D341Med (cell line): Measurements from ENCODE around the gene ZNF48.
"Not testable (repeated sequence)": the region's sequence is repeated elsewhere in the genome, so short reads cannot be mapped to it uniquely, and the experiment has no call there.

Source experiments
- DNase-seq: peaks from one replicate; pipeline ENCODE4 v3.0.0; 2012; ENCODE audit warnings: low spot score

The ZNF48 gene

DNA sequence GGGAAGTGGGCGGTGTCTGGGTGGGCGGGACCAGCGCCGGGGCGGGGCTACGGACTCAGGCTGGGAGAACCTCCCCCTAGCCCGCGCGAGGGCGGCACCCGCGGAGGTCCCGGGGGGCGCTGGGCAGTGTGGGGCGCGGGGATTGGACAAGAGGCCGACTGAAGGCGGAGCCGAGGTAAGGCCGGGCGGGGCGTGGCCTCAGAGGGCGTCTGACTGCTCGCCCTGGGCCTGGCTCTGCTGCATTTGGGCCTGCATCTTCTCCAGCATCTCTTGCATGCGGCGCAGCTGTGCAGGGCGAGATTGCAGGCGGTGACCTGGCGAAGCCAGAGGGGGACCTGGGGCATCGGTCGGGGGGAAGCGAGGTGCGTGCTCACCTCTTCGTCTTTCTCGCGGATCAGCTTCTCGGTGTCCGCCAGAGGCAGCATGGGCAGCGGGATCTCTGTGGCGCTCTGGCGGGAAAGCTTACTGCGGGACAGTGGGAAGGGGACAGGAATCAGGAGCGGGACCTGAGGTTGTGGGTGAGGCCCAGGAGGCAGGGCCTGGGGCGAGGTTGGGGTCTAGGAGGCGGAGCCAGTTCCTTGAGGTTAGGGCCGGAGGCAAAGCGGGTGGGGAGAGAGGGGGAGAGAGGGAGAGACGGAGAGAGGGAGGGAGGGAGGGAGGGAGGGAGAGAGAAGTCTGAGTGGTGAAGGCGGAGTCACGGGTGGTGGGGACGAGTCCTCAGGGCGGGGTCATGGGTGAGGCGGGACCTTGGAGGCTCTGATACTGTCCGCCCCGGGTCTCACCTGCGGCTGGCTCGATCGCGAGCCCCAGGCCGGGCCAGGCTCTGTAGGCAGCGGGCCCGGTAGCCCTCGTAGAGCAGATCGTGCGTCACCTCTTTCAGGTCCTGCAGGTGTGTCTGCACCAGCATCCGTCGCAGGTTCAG lies 16.7 kb upstream of the ZNF48 start:
- peak; percentile 98 for DNase-seq

DNA sequence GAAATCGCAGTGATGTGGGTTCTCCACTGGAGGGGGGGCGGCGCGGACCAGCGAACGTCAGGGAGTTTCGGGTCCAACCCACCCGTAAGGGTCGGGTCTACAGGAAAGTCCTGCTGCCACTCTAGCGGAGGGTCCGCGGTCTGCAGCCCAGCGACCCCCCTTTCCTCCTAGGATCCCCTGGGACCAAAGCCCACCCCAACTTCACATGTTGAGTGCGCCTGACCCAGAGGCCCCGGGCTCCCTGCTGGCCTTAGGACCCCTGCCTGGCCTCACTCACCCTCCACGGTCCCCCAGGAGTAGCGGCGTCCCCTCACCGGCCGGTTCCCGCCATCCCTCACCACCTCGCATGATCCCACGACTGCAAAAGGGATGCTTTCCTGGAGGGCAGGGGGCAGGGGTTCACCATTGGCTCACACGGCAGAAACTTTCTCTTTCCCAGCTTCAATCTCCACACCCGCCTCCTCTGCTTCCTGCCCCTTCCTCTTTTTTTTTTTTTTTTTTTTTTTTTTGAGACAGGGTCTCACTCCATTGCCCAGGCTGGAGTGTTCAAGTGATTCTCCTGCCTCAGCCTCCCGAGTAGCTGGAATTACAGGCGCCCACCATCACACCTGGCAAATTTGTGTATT lies 15.9 kb upstream of the ZNF48 start:
- no peak for DNase-seq

DNA sequence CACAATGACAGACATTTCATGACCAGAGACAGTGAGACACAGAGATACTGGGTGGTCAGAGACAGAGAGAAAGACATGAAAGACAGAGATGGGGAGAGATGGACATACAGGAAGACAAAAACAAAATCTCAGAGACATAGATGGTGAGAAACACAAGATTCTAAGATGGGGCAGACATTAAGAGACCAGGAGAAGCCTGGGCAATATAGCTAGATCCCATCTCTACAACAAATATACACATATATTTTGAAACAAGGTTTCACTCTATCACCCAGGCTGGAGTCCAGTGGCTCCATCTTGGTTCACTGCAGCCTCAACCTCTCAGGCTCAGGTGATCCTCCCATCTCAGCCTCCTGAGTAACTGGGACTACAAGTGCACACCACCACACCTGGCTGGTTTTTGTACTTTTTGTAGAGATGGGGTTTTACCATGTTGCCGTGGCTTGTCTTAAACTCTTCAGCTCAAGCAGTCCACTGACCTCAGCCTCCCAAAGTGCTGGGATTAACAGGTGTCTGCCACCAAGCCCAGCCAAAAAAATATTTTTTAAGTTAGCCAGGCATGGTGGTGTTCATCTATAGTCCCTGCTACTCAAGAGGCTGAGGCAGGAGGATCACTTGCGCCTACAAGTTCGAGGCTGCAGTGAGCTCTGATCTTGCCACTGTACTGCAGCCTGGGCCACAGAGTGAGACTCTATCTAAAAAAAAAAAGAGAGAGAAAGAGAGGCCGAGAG lies 15.0 kb upstream of the ZNF48 start:
- no peak for DNase-seq

DNA sequence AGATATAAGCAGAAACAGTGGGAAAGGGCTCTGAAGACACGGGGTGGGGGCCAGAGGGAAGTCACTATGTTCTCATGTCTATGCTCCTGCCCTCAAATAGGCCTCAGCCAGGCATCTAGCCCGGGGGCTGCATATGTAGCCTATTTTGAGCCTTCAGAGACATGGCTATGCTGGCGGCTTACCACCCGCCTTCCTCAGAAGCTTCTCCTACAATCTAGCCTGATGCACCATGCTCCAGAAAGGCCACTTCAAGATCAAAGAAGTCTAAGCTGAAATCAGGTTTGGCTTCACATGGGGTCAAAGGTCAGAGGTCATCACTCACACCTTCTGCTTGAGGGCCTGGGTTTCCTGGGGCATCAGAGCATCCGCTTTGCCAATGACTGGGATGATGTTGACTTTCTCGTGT lies 14.4 kb upstream of the ZNF48 start:
- no peak for DNase-seq

DNA sequence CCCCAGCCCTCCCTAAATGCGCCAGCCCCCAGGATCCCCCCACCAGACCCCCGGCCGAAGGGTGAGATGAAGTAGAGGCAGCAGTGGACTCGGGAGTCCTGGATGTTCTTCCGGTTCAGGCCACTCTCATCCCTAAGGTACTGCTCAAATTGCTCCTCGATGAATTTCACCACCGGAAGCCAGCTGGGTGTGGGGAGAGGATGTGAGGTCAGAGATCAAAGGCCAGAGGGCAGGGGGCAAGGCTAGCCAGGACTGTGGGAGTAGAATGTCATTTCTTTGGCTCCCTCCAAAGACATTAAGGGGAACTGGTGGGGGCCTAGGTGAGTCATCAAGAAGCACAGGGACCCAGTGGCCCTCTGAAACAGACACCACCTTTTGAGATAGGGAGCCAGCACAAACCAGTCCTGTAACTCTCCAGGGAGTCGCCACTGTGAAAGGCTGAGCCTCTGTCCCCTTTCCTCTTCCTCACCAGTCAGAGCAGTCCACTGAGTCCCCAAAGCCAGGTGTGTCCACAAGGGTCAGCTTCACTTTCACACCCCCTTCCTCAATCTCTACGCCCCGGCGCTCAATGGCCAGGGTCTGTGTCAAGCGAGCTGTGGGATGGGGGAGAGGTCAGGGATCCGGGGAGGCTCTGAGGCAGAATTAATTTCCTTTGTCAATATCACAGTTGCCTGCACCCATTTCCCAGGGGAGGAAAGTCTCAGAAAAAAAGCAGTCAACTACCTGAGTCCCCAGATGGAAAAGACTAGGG lies 13.8 kb upstream of the ZNF48 start:
- no peak for DNase-seq

DNA sequence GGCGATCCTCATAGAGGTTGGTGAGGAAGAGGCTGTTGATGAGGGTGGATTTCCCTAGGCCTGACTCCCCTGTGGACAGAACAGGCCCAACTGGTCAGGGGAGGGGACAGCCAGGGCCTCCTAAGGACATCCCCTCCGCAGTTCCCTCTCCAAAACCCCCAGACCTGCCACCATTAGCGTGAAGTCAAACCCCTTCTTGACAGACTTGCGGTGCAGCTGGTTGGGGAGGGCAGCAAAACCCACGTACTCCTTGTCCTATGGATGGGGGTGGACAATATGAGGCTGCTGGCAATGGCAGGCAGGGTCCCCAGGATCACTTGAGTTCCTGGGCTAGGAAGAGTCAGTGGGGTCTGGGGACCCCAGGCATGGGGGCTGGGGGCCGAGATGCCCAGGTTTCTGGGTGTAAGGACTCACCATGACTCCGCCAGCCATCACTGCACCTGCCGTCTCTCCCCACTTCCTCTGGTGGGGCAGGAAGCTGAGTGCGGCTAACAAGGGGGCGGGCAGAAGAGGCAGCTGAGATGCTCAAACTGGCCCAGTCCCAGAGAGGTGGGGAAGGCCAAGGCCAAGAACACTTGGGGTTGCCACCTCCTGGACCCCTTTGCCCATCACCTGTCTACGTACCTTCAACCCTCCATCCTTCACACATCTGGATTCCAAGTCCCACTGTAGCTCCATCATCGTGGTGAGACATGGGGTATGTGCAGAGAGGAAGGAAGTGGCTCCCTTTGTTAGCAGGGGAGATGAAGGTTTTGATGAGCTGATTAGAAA lies 12.9 kb upstream of the ZNF48 start, which contains the start of gene SEPTIN1:
TSS of gene SEPTIN1 (minus strand) at position 451 of the 771 bp plus-strand sequence. CDS start at position 432, 19 bp downstream.
- no peak for DNase-seq

DNA sequence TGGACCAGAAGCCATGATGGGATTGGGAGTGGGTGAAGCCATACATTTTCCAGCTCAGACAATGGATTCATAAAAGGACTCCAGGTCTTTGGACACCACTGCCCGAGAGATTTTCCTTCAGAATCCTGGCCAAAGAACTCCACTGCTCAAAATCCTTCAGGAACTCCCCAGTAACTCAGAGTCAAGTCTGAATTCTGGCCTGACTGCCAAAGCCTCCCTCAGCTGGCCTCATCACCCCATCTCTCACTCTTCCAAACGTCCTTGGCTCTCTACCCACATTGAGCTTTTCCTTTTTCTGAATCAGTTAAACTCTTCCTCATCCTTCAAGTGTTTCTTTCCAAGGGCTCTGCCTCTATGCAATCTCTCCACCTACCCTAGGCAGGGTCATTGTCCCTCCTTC lies 11.7 kb upstream of the ZNF48 start:
- no peak for DNase-seq

DNA sequence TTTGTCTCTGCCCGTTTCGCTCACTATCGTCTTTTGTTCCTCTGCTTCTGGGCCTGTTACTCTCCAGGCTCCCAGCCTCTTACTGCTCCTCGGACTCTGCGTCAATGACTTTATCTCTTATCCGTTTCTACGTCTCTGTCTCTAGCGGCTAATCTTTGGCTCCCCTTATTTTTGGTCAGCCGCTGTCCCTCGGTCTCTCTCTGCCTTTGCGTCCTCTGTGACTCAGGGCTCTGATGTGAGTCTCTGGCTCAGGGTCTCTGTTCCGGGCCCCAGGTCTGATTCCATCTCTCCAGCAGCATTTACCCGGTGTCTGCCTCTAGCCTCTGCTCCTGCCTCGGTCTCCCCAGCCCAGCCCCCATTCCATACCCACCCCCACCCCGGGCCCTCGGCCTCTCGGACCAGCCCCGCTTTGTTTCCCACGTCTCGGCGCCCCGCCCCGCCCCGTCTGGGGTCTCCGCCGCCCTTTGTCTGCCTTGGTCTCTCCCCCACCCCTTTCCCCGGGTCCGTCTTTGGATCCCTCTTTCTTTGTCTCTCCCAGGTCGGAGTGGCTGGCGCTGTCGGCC lies 547 bp upstream of the ZNF48 start:
- DNase-seq = no peak

DNA sequence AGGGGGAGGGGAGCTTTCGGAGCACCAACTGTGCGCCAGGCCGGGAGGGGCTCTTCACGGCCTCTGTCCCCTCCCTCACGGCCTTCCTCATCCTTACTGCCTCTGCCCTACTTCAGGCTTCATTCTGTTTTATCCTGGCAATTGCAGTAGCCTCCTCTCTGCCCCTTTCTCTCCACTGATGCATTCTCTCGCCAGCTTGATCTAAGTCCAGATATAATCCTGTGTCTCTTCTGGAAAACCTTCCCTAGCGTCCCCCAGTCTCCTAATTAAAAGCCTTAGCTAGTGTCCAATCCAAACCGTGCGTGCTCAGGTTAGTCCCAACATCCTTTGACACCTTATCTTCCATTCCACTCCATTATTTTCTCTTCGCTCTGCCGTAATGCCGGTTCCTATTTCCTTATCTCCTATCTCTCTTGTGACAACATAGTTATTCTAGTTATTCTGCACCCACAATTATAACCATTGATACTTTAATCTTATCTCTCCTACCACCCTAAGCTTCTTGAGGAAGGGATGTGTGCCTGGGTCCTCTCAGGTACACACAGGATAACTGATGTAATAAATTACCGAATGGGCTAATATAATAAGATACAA lies 869 bp downstream of the ZNF48 start:
- no peak for DNase-seq

DNA sequence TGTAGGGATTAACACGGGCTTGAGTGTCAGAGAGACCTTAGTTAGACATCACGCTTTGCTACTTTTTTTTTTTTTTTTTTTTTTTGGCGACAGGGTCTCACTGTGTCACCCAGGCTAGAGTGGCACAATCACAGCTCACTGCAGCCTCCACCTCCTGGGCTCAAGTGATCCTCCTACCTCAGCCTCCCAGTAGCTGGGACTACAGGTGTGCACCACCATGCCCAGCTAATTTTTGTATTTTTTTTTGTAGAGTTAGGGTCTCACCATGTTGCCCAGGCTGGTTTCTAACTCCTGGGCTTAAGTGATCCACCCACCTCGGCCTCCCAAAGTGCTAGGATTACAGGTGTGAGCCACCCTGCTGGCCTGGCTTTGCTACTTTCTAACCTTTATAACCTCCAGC lies 1.4 kb downstream of the ZNF48 start:
- not testable (repeated sequence) for DNase-seq

DNA sequence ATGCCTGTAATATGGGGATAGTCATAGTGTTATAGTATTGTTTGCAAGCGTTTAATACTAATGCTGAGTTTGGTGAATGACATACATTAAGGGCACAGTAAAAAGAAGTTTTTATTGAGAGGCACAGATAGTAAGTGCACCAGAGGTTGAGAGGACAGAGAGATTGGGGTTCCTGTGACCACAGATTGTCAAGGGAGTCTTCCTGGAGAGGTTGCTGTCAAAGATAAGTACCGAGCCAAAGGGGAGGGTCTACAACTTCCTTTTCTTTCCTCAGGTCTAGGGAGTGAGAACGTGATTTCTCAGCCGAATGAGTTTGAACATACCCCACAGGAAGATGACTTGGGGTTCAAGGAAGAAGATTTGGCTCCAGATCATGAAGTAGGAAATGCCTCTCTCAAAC lies 1.8 kb downstream of the ZNF48 start:
- no peak for DNase-seq

DNA sequence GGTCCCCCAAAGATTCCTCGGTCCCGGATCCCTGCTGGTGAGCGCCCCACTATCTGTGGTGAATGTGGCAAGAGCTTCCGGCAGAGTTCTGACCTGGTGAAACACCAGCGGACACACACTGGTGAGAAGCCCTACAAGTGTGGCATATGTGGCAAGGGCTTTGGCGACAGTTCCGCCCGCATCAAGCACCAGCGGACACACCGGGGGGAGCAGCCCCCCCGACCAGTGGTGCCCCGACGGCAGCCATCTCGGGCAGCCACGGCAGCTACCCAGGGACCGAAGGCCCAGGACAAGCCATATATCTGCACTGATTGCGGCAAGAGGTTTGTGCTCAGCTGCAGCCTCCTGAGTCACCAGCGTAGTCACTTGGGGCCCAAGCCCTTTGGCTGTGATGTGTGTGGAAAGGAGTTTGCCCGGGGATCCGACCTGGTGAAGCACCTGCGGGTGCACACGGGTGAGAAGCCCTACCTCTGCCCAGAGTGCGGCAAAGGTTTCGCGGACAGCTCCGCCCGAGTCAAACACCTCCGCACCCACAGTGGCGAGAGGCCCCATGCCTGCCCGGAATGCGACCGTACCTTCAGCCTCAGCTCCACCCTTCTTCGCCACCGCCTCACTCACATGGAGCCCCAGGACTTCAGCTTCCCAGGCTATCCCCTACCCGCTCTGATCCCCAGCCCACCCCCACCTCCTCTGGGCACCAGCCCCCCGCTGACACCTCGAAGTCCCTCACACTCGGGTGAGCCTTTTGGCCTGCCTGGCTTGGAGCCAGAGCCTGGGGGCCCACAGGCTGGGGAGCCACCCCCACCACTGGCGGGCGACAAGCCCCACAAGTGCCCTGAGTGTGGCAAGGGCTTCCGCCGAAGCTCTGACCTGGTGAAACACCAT lies 2.8 kb downstream of the ZNF48 start:
- no peak for DNase-seq

DNA sequence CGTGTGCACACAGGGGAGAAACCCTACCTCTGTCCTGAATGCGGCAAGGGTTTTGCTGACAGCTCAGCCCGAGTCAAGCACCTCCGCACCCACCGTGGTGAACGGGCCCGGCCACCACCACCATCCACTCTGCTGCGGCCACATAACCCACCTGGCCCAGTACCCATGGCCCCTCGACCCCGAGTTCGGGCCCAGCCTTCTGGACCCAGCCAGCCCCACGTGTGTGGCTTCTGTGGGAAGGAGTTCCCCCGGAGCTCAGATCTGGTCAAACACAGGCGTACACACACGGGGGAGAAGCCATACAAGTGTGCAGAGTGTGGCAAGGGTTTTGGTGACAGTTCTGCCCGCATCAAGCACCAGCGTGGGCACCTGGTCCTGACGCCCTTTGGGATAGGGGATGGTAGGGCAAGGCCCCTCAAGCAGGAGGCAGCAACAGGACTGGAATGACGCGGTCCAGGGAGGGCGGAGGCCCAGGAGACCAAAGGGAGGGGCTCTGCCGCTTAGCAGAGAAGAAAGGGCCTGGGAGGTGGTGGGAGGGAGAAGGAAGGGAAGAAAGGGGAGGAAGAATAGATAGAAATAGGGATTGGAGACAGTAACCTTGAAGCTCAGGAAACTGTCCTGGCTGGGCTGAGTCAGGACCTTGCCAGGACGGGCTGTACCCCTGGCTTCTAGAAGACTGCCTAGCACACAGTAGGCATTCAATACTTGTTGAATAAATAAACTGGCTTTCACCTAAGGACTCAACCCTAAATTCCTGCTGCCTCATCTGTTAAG lies 3.6 kb downstream of the ZNF48 start:
- no peak for DNase-seq

DNA sequence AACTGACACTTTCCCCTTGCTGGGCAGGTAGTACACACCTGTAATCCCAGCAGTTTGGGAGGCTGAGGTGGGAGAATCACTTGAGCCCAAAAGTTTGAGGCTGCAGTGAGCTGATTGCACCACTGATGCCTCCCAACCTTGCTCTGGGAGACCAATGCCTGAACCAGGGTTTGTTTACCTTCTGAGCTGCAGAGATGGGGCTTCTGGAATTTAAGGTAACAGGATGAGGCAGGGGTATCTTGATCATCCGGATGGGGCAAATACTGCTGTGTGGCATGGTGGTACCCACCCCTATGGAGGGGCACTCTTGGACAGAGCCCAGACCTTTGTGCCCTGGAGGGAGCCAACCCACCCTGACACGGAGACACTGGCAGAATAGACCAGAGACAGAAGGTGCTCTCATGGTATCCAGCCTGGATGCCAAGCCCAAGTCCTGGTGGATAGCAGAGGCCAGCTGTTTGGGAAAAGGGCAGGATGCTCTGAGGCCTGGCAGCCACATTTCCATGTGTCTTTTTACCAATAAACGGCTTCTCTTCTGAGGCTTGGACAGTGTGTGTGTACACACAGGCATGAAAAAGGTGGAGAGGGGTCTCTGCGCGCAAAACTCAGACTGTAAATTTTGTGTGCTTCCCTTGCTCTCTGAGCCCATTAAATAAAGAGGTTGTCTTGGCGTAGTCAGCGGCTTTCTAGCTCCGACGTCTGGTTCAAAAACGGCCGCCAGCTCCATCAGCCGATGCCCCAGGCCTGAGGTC lies 4.4 kb downstream of the ZNF48 start:
- DNase-seq = no peak

DNA sequence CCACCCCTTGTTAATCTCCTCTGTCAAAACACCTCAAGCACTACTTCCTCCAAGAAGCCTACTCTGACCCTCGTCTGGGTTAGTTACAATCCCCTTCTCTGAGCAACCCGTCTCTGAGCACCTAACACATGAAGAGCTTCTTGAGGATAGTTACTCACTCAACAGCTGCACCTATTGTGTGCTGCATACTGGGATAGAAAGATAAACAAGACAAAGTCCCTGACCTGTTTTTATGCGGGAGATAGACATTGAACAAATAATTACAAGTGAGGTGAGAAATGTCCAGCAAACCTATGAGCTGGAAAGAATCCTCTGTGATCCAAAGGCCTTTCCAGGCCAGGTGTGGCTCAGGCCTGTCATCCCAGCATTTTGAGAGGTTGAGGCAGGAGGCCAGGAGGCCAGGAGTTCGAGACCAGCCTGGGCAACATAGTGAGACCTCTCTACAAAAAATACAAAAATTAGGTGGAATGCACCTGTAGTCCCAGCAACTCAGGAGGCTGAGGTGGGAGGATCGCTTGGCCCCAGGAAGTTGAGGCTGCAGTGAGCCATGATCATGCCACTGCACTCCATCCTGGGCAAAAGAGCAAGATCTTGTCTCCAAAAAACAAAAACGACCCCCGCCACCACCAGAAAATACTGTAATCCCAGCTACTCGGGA lies 6.7 kb downstream of the ZNF48 start:
- DNase-seq = no peak

DNA sequence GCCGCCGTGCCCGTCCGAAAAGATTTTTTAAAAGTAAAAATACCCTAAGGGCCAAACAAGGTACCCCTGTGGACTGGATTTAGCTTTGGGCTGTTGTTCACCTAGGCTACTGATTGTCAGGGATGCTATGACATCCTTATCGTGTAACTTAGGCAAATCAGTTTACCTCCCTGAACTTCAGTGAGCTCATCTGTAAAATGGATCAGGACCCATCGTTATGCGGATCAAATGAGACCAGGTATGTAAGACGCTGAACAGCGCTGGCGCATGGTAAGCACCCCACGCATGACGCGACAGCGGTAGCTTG lies 11.5 kb downstream of the ZNF48 start:
- DNase-seq = no peak

DNA sequence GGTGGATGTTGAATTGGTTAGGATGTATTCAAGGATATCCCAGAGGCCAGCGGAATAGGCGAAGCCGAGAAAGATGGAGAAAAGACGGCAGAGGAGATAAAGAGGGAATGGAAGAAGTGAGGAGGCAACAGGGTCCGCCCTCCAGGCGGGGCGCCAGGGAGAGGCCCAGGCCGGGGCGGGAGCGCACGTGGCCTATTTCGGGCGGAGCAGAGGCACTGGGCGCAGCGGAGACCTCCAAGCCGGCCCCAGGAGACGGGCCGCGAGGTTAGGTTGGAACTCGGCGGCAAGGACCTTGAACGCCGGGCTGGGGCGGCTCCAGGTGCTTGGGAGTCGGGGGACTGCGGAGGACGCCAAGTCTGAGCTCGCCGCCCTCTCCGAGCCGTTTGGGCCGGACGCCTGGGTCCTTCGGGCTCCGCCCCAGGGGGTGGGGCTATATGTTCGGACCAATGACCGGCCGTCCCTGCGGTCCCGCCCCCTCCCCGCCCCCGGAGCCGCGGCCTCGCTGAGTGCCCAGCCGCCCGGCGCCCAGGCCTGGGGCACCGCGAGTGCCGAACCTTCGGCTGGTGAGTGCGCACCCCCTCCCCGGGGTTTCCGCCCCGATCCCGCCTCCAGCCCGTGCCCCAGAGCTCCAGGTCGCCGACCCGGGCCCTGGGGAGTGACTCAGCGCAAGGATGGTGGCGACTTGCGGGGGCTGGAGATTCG lies 12.0 kb downstream of the ZNF48 start, which contains the start of gene ZNF771:
TSS of gene ZNF771 (plus strand) at position 505 of the 702 bp plus-strand sequence. CDS start 448 bp downstream, outside the sequence.
- peak; percentile 93 for DNase-seq
